ENCODE measurements around the gene MAEL.

MAEL gene

DNA sequence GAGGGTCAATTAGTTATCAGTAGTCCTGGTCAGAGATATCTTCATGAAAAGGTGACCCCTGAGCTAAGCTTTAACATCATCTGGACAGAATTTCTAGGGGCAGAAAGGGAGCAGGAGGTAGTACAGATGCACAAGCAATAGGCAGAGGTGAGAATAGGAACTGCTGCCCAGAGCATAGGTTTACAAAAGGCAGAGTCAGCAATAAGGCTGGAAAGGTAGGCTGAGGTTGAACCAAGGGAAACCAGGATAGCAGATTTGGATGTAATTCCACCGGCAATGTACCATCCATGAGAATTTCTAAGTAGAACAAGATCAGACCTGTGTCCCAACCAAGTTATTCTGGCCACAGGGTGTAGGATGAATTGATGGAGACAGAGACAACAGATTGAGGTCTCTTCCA is 7.5 kb upstream of the MAEL start:
- Histone ChIP-seq H3K4me3 (replicated peaks; ENCODE audit: insufficient read depth, low read length) (no peak overlapping the region), H3K27me3 (ENCODE audit: insufficient read depth, poor library complexity, severe bottlenecking) (no peaks in the 10 kb centered on the region), H3K27ac (replicated peaks) (no peak overlapping the region)
- TF ChIP-seq, protein P1, sequence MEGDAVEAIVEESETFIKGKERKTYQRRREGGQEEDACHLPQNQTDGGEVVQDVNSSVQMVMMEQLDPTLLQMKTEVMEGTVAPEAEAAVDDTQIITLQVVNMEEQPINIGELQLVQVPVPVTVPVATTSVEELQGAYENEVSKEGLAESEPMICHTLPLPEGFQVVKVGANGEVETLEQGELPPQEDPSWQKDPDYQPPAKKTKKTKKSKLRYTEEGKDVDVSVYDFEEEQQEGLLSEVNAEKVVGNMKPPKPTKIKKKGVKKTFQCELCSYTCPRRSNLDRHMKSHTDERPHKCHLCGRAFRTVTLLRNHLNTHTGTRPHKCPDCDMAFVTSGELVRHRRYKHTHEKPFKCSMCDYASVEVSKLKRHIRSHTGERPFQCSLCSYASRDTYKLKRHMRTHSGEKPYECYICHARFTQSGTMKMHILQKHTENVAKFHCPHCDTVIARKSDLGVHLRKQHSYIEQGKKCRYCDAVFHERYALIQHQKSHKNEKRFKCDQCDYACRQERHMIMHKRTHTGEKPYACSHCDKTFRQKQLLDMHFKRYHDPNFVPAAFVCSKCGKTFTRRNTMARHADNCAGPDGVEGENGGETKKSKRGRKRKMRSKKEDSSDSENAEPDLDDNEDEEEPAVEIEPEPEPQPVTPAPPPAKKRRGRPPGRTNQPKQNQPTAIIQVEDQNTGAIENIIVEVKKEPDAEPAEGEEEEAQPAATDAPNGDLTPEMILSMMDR (IDR thresholded peaks at IDR 0.05; ENCODE audit: insufficient read depth, low read length), result no peak
- TF ChIP-seq, protein P2, sequence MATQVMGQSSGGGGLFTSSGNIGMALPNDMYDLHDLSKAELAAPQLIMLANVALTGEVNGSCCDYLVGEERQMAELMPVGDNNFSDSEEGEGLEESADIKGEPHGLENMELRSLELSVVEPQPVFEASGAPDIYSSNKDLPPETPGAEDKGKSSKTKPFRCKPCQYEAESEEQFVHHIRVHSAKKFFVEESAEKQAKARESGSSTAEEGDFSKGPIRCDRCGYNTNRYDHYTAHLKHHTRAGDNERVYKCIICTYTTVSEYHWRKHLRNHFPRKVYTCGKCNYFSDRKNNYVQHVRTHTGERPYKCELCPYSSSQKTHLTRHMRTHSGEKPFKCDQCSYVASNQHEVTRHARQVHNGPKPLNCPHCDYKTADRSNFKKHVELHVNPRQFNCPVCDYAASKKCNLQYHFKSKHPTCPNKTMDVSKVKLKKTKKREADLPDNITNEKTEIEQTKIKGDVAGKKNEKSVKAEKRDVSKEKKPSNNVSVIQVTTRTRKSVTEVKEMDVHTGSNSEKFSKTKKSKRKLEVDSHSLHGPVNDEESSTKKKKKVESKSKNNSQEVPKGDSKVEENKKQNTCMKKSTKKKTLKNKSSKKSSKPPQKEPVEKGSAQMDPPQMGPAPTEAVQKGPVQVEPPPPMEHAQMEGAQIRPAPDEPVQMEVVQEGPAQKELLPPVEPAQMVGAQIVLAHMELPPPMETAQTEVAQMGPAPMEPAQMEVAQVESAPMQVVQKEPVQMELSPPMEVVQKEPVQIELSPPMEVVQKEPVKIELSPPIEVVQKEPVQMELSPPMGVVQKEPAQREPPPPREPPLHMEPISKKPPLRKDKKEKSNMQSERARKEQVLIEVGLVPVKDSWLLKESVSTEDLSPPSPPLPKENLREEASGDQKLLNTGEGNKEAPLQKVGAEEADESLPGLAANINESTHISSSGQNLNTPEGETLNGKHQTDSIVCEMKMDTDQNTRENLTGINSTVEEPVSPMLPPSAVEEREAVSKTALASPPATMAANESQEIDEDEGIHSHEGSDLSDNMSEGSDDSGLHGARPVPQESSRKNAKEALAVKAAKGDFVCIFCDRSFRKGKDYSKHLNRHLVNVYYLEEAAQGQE (IDR thresholded peaks at IDR 0.05; ENCODE audit: insufficient replicate concordance, low read depth), result no peak
- TF ChIP-seq SPI1 (IDR thresholded peaks at IDR 0.05; ENCODE audit: borderline replicate concordance, low read depth), result no peak
- TF ChIP-seq POLR2AphosphoS5 (IDR thresholded peaks at IDR 0.05; ENCODE audit: low read depth), result no peak
- no peak for TF ChIP-seq GABPA (IDR thresholded peaks at IDR 0.05; ENCODE audit: low read depth)
- no peak for DNase-seq (ENCODE audit: low read depth in 1 of 2, low spot score in 1 of 2)

DNA sequence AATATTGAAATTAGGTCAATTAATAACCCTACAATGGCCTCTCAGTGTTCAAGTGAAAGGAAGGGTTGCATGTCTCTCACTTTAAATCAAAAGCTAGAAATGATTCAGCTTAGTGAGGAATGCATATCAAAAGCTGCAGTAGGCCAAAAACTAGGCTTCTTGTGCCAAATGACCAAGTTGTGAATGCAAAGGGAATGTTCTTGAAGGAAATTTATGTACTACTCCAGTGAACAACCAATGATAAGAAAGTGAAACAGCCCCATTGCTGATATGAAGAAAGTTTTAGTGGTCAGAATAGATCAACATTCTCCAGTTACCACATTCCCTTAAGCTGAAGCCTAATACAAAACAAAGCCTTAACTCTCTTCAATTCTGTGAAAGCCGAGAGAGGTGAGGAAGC is 10.0 kb downstream of the MAEL start:
- no peak overlapping the region for H3K27ac ChIP-seq (replicated peaks)
- H3K4me3 ChIP-seq (replicated peaks; ENCODE audit: insufficient read depth, low read length), result no peak overlapping the region
- H3K27me3 ChIP-seq (ENCODE audit: insufficient read depth, poor library complexity, severe bottlenecking), result no peaks in the 10 kb centered on the region
- TF ChIP-seq POLR2AphosphoS5 (IDR thresholded peaks at IDR 0.05; ENCODE audit: low read depth) (no peak), GABPA (IDR thresholded peaks at IDR 0.05; ENCODE audit: low read depth) (no peak), SPI1 (IDR thresholded peaks at IDR 0.05; ENCODE audit: borderline replicate concordance, low read depth) (no peak)
- TF ChIP-seq, protein P2 (IDR thresholded peaks at IDR 0.05; ENCODE audit: insufficient replicate concordance, low read depth), result no peak
- TF ChIP-seq, protein P1 (IDR thresholded peaks at IDR 0.05; ENCODE audit: insufficient read depth, low read length), result no peak
- no peak for DNase-seq (ENCODE audit: low read depth in 1 of 2, low spot score in 1 of 2)

DNA sequence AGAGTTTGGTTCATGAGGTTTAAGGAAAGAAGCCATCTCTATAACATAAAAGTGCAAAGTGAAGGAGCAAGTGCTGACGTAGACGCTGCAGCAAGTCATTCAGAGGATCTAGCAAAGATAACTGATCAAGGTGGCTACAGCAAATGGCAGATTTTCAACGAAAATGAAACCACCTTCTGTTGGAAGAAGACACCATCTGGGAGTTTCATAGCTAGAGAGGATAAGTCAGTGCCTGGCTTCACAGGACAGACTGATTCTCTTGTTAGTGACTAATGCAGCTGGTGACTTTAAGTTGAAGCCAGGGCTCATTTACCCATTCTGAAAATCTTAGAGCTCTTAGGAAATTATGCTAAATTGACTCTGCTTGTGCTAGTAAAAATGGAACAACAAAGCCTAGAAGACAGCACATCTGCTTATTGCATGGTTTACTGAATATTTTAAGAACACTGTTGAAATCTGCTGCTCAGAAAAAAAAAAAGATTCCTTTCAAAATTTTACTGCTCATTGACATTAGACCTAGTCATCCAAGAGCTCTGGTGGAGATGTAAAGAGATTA is 10.5 kb downstream of the MAEL start:
- H3K27me3 ChIP-seq (ENCODE audit: insufficient read depth, poor library complexity, severe bottlenecking), result no peaks in the 10 kb centered on the region
- H3K4me3 ChIP-seq (replicated peaks; ENCODE audit: insufficient read depth, low read length), result no peak overlapping the region
- no peak for DNase-seq (ENCODE audit: low read depth in 1 of 2, low spot score in 1 of 2)
- TF ChIP-seq, protein P2 (IDR thresholded peaks at IDR 0.05; ENCODE audit: insufficient replicate concordance, low read depth), result no peak
- TF ChIP-seq GABPA (IDR thresholded peaks at IDR 0.05; ENCODE audit: low read depth) (no peak), POLR2AphosphoS5 (IDR thresholded peaks at IDR 0.05; ENCODE audit: low read depth) (no peak), SPI1 (IDR thresholded peaks at IDR 0.05; ENCODE audit: borderline replicate concordance, low read depth) (no peak)
- TF ChIP-seq, protein P1 (IDR thresholded peaks at IDR 0.05; ENCODE audit: insufficient read depth, low read length), result no peak
- no peak overlapping the region for H3K27ac ChIP-seq (replicated peaks)

All from HL-60 (cell line).